Measurements from ENCODE around the gene WSCD1.

Gene WSCD1

GRCh38 chr17:6163612-6164333 is 93.6 kb downstream of the WSCD1 start:
- peak; percentile 36 for DNase-seq

- DNase-seq = no peak
These were observed 94.8 kb downstream of the WSCD1 start for GRCh38 chr17:6164996-6165395.

- no peak for DNase-seq
These were observed 95.6 kb downstream of the WSCD1 start for GRCh38 chr17:6165806-6166205.

DNA sequence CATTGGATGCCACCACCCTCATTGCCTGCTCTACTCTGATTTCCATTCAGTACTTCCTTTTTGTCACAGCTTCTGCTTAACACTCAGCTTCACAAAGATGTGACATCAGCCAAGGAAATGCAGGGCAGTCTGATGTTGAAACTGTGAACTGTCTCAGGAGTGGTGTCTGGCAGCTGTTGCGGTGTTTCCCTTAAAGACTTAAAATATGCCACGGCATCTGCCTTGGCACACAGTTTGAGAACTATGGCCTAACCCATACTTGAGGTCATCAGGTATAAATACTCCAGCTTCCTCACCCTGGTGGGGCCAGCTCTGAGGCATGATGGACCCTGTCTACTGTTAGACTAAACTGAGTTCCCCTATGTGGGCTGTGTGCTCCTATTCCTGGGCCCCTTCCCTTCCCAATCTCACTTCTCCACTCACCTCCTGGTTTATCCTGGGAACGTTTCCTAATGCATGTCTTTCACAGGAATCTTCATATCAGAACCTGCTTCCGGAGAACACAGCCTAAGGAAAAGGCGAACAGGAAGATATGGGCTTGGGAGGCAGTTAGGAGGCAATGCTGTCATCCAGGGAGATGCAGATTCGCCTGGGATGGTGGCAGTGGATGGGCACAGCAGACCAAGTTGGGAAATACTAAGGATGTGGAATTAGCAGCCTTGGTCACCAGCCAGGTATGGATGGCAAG is 96.5 kb downstream of the WSCD1 start:
- no peak for DNase-seq

DNA sequence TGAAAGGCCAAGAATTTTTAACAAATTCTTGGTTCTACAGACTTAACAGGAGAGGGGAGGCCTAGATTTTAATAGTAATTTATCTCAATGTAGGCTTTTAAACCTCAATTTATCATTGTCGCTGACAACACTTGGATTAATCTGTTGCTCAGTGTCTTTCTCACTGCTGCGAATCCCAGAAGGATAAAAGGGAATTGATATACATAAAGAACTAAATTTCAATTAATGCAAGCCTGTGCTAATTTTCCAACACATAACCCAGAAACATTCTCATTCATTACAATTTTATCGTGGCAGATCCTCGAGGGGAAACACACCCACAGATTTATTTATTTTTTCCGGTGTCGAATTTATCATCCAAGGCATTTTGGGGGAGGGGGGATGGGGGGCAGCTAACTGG is 98.1 kb downstream of the WSCD1 start:
- DNase-seq = no peak

DNA sequence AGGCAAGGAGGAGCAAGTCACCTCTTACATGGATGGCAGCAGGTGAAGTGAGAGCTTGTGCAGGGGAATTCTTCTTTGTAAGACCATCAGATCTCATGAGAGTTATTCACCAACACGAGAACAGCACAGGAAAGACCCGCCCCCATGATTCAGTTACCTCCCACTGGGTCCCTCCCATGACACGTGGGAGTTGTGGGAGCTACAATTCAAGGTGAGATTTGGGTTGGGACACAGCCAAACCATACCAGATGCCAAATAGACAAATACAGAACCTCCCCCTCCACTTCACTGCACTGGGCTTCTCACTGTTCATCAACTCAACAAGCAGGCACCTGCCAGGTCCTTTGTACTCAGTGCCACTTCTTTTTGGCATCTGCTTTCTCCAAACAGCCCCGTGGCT is 100.2 kb downstream of the WSCD1 start:
- DNase-seq = no peak

DNA sequence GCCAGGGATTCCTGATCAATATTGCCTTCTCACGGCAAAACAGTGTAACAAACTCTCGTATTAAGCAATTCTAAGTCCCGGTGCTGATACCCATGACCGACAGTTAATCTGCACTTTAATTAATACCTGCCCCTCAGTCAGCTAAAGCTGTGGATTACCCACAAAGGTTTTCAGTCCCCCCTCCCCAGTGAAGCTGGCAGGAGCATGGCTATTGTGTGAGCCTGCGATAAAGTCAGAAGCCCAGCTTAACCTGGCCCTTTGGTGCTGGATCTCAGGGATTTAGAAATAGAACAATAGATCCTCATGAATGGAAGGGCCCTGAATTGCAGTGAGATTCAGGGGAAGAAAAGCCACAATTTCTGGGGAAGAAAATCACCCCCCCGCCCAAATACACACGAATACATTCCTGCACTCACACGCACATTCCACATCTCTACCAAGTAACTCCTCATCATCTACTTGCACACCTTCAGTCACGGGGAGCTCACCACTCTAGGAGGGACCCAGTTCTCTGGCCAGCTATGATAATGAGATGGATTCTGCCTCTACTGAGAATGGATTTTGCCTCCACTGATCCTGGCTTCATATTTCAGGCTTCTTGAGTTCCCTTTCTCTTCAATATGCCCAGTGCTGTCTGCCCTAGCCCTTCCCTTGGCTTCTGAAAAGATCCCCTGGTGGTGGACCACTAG is 102.6 kb downstream of the WSCD1 start:
- DNase-seq = peak; percentile 96

DNA sequence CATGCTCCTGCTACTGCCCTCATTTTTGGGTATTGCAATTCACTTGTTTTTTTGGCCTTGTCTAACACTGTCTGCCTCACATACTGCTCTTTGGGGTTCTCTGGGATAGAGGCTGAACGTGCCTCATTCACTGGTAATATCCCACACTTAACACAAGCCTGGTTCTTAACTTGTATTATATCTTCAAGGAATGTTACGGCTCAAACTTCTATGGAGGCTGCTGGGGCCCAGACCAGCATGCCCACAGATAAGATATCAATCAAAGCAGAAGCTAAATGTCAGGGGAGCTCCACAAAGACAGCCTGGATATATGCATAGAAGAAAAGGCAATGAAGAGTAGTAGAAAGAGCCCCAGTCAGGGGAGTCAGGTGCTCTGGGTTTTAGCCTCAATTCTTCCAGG is 103.5 kb downstream of the WSCD1 start:
- no peak for DNase-seq
